ENCODE measurements around the gene SORCS2.

Gene SORCS2

DNA sequence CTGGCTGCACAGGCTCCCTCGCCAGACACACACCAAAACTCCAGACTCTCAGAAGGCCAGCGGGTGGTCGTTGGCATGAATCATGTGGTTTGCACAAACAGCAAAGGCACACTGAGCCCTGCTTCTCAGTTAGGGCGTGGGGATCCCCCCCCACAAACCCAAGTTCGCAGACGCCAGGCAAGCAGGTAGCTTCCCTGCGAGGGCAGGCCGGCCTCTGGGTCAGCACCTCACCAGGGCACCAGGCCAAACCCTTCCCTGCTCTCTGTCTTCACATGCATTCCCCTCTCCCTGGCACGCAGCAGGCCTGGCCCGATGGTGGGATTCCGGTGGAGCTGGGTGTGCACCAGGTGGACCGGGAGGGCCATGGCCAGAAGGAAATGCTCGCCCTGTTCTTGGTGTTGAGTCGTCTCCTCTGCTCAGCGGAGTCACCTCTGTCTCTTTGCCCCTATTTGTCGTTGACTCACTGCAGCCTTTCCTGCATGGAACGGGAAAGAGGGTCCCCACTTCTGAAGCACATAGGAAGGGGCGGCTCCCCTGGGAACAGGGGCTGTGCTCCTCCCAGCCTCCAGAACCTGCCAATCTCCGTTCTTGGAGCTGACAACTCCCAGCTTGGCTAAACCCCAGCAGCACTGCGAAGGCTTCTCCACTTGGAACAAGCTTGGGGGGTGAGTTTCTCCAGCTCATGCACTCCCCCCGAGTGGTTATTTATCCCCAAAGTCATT is 51.4 kb downstream of the SORCS2 start:
- in situ Hi-C loops (cut with MboI; ENCODE audit: low sequenced_read_pairs, unreplicated experiment), result no loop called here
- TF ChIP-seq, protein P1, sequence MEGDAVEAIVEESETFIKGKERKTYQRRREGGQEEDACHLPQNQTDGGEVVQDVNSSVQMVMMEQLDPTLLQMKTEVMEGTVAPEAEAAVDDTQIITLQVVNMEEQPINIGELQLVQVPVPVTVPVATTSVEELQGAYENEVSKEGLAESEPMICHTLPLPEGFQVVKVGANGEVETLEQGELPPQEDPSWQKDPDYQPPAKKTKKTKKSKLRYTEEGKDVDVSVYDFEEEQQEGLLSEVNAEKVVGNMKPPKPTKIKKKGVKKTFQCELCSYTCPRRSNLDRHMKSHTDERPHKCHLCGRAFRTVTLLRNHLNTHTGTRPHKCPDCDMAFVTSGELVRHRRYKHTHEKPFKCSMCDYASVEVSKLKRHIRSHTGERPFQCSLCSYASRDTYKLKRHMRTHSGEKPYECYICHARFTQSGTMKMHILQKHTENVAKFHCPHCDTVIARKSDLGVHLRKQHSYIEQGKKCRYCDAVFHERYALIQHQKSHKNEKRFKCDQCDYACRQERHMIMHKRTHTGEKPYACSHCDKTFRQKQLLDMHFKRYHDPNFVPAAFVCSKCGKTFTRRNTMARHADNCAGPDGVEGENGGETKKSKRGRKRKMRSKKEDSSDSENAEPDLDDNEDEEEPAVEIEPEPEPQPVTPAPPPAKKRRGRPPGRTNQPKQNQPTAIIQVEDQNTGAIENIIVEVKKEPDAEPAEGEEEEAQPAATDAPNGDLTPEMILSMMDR (IDR thresholded peaks at IDR 0.05; ENCODE audit: borderline replicate concordance, control extremely low read depth, extremely low read depth, insufficient read depth, missing control alignments), result no peak
- DNase-seq (ENCODE audit: low spot score), result no peak

DNA sequence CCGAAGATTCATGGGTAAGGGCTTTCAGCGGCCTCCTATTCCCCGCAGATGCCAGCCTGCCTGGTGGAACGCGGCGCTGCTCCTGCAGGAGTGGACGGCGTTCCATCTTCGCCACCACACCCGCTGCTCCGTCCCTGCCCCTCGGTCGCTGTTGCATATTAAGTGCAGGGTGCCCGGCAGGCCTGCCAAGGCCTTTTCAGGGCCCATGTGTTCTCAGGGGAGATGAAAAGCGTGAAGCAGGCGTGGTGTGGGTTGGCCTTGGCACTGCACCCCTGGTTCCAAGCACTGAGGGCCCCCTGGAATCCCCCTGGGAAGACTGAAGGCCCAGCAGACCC is 52.0 kb downstream of the SORCS2 start:
- in situ Hi-C loops (cut with MboI; ENCODE audit: low sequenced_read_pairs, unreplicated experiment), result no loop called here
- TF ChIP-seq, protein P1 (IDR thresholded peaks at IDR 0.05; ENCODE audit: borderline replicate concordance, control extremely low read depth, extremely low read depth, insufficient read depth, missing control alignments), result no peak
- no peak for DNase-seq (ENCODE audit: low spot score)

GRCh38 chr4:7244751-7245320 is 52.5 kb downstream of the SORCS2 start:
- DNase-seq (ENCODE audit: low spot score), result no peak
- TF ChIP-seq, protein P1 (IDR thresholded peaks at IDR 0.05; ENCODE audit: borderline replicate concordance, control extremely low read depth, extremely low read depth, insufficient read depth, missing control alignments), result no peak
- in situ Hi-C loops (cut with MboI; ENCODE audit: low sequenced_read_pairs, unreplicated experiment), result no loop called here

DNA sequence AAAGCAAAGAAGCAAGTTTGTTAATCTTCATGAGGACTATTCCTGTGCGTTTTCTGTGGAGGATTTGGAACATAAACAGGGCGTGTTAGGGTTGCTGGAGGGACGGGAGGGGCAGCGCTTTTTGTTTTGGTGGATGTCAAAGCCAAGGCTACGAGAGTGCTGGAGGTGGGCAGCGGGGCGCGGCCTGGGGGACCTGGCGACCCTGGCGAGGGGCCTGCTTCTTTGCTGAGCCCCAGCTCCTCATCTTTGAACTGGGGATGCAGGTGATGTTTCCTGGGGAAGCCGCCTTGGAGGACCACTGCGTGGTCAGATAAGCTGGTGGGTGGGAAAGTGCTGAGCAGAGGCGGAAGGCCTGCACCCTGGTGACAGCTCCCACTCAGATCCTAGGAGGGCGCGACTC is 55.2 kb downstream of the SORCS2 start:
- DNase-seq (ENCODE audit: low spot score), result no peak
- TF ChIP-seq, protein P1 (IDR thresholded peaks at IDR 0.05; ENCODE audit: borderline replicate concordance, control extremely low read depth, extremely low read depth, insufficient read depth, missing control alignments), result no peak
- in situ Hi-C loops (cut with MboI; ENCODE audit: low sequenced_read_pairs, unreplicated experiment), result no loop called here

DNA sequence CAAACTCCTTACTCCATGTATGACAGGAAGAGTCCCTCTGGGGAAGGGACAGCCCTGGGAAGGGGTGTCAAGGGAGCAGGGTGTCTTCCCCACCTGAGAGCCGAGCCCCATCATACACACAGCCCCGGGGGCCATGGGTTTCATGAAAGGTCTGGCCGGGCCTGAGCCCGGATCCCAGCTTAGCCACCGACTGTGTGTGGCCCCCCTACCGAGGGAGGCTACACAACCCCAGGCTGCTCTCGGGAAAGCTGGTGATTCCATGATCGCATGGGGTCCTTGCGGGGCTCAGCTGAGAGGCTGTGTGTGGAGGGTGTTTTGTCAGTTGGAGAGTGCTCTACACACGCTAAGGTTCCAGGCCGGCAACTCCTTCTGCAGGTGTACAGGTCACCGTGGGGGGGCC is 55.6 kb downstream of the SORCS2 start:
- in situ Hi-C loops (cut with MboI; ENCODE audit: low sequenced_read_pairs, unreplicated experiment), result no loop called here
- TF ChIP-seq, protein P1 (IDR thresholded peaks at IDR 0.05; ENCODE audit: borderline replicate concordance, control extremely low read depth, extremely low read depth, insufficient read depth, missing control alignments), result no peak
- DNase-seq (ENCODE audit: low spot score), result no peak

- TF ChIP-seq, protein P1 (IDR thresholded peaks at IDR 0.05; ENCODE audit: borderline replicate concordance, control extremely low read depth, extremely low read depth, insufficient read depth, missing control alignments), result no peak
- in situ Hi-C loops (cut with MboI; ENCODE audit: low sequenced_read_pairs, unreplicated experiment), result no loop called here
Measured at GRCh38 chr4:7248857-7249256, 56.5 kb downstream of the SORCS2 start.

More at GRCh38 chr4:7248857-7249256, 56.5 kb downstream of the SORCS2 start:
- DNase-seq (ENCODE audit: low spot score), result no peak

All from GM13976 (cell line).